SK-N-MC (cell line): Measurements from ENCODE around the gene IFI27L2.

Experiments
- EZH2 ChIP-seq: fragments of 200-600 bp; sonication (generic); IDR thresholded peaks from one replicate; pipeline ENCODE4 v1.6.1; 2017; ENCODE audit warnings: antibody characterized with exemption
- FOXP2 ChIP-seq: optimal IDR thresholded peaks from 2 replicates; pipeline ENCODE3; 2011; ENCODE audit warnings: mild to moderate bottlenecking, moderate library complexity; ENCODE audit not compliant: insufficient read depth; ENCODE audit errors: extremely low read length, control extremely low read depth
- POLR2AphosphoS5 ChIP-seq: IDR thresholded peaks from 2 replicates; pipeline ENCODE4 v1.6.1; 2012; ENCODE audit warnings: mild to moderate bottlenecking, low read depth, low read length, borderline replicate concordance

DNA sequence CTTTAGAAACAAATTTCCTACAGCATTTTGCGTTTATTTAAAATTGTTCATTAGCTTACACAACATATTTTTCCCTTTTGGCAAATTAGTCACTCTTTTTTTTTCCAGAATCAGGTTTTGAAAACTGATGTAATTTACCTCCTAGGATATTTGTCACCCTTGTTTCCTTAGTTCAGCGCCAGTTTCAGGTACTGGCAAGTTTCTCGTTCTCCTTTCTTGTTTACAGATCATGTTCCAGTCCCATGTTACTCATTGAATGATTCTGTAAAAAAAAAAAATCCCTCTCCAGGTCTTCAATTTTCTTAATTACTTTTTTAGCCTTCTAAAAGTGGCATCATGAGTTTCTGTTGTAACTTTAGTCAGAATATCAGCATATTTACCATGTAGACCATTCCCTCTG, 47.4 kb upstream of the IFI27L2 start:
- no peak for TF ChIP-seq POLR2AphosphoS5
- no peak for TF ChIP-seq EZH2
- TF ChIP-seq FOXP2 = no peak
